Mucosa of stomach (tissue), 1 donor: ENCODE results near the gene KRTAP10-2.
"Not testable (repeated sequence)": the region's sequence is repeated elsewhere in the genome, so short reads cannot be mapped to it uniquely, and the experiment has no call there.

ENCODE experiments used
- H3K27me3 ChIP-seq: one replicate; pipeline ENCODE4 v1.7.0; 2013; ENCODE audit warnings: mild to moderate bottlenecking, low read length; ENCODE audit not compliant: control insufficient read depth, insufficient read depth
- H3K36me3 ChIP-seq: one replicate; pipeline ENCODE4 v1.7.0; 2013; ENCODE audit warnings: low read length; ENCODE audit not compliant: control insufficient read depth, insufficient read depth
- H3K4me1 ChIP-seq: one replicate; pipeline ENCODE4 v1.7.0; 2013; ENCODE audit warnings: mild to moderate bottlenecking, low read length; ENCODE audit not compliant: control insufficient read depth, insufficient read depth
- H3K4me3 ChIP-seq: one replicate; pipeline ENCODE4 v1.7.0; 2013; ENCODE audit warnings: low read length
- H3K9ac ChIP-seq: one replicate; pipeline ENCODE4 v1.7.0; 2013; ENCODE audit warnings: mild to moderate bottlenecking, low read length, moderate library complexity
- H3K9me3 ChIP-seq: one replicate; pipeline ENCODE4 v1.7.0; 2013; ENCODE audit warnings: mild to moderate bottlenecking, low read length, moderate library complexity; ENCODE audit not compliant: control insufficient read depth
- donor health status: Pancreatic carcinoma.

Gene KRTAP10-2

DNA sequence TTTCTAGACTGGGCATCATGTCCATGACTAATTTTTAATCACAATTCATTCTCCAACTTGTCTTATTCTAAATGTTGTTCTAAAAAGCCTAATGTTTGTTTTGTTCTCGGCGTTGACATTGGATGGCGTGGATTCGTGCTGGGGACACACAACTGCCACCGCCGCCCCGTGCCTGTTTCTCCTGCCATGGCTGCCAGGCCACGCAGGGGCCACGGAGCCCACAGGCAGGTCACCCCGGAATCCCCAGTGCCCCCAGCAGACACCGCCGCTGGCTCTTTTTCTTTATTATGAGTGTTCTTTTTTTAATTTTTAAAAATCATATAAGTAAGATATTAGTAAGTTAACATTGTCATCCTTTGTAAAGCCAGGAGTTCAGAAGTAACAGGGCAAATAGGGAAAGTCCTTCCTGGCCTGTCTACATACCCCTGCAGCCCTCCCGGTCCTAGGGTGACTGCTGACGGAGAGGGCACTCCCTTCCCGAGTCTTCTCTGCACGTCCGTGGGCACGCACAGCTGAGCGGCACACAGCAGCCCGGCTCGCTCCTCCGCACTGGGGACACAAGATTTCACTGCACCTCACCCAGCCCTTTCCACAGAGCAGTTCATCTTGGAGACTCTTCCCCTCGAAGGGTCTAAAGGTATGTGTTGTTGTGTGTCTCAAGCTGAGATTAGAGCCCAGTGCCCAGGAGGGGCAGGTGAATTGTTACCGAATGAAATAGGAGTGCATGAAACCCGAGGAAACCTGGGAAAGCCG lies 43.5 kb downstream of the KRTAP10-2 start:
- Histone ChIP-seq H3K4me1 (peaks cover 10% of the 10 kb centered on the region), H3K9me3 (no peaks in the 10 kb centered on the region), H3K27me3 (peaks cover 19% of the 10 kb centered on the region), H3K36me3 (no peaks in the 10 kb centered on the region), H3K4me3 (no peak overlapping the region), H3K9ac (no peak overlapping the region)

DNA sequence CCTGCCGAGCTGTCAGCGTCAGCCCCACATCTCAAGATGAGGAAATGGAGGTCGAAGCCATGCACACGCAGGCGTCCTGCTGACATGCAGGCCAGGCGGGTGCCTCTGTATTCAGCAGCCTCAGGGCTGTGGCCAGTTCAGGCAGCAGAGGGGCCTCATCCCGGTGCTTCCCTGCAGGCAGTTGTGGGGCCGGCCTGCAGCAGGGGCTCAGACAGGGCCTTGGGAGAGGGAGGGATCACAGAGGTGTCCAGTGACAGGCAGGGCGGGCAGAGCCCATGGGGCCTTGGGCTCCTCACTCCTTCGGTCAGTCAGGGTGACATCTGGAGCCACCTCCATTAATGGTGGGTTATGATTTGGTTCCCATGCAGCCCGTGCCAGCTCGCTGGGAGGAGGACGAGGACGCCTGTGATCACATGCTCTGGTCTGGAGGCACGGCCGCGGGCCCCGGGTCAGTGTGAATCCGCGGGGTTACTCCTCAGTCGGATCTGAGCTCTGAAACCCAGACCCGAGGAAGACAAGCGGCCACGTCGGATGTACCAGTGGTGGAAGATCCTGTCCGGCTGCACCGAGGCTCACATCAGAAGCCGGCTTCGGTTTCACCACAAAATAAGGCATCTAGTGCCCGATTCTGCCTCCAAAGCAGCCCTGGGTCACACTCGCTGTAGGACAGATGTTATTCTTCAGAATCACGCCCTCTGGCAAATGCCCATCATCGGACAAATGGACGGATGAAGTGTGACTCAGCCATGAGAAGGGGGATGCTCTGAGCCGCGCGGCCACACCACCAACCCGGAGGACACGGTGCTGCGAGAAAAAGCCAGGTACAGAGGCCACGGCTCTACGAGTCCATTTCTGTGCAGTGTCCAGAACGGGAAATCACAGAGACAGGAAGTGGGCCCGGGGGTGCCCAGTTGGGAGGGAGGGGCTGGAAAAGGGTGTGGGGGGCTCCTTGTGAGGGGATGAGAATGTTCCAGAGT lies 44.7 kb downstream of the KRTAP10-2 start:
- no peak overlapping the region for H3K4me3 ChIP-seq
- no peaks in the 10 kb centered on the region for H3K36me3 ChIP-seq
- no peak overlapping the region for H3K9ac ChIP-seq
- H3K4me1 ChIP-seq, result peaks cover 10% of the 10 kb centered on the region
- no peaks in the 10 kb centered on the region for H3K9me3 ChIP-seq
- peaks cover 19% of the 10 kb centered on the region for H3K27me3 ChIP-seq

- Histone ChIP-seq H3K9me3 (no peaks in the 10 kb centered on the region), H3K4me1 (peaks cover 9% of the 10 kb centered on the region), H3K36me3 (no peaks in the 10 kb centered on the region), H3K27me3 (peaks cover 19% of the 10 kb centered on the region), H3K4me3 (no peak overlapping the region), H3K9ac (no peak overlapping the region)
Observed at GRCh38 chr21:44505673-44506278, 45.5 kb downstream of the KRTAP10-2 start.

DNA sequence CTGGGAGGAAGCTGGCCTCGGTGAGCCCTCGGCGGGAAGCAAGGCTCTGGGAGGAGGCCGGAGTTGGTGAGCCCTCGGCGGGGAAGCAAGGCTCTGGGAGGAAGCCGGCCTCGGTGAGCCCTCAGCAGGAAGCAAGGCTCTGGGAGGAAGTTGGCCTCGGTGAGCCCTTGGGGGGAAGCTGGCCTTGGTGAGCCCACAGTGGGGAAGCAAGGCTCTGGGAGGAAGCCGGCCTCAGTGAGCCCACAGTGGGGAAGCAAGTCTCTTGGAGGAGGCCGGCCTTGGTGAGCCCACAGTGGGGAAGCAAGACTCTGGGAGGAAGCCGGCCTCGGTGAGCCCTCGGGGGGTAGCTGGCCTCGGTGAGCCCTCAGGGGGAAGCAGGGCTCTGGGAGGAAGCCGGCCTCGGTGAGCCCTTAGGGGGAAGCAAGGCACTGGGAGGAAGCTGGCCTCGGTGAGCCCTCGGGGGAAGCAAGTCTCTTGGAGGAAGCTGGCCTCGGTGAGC lies 47.4 kb downstream of the KRTAP10-2 start:
- Histone ChIP-seq H3K36me3 (no peaks in the 10 kb centered on the region), H3K4me1 (peaks cover 5% of the 10 kb centered on the region), H3K4me3 (no peak overlapping the region), H3K9me3 (no peaks in the 10 kb centered on the region), H3K9ac (no peak overlapping the region), H3K27me3 (peaks cover 20% of the 10 kb centered on the region)

DNA sequence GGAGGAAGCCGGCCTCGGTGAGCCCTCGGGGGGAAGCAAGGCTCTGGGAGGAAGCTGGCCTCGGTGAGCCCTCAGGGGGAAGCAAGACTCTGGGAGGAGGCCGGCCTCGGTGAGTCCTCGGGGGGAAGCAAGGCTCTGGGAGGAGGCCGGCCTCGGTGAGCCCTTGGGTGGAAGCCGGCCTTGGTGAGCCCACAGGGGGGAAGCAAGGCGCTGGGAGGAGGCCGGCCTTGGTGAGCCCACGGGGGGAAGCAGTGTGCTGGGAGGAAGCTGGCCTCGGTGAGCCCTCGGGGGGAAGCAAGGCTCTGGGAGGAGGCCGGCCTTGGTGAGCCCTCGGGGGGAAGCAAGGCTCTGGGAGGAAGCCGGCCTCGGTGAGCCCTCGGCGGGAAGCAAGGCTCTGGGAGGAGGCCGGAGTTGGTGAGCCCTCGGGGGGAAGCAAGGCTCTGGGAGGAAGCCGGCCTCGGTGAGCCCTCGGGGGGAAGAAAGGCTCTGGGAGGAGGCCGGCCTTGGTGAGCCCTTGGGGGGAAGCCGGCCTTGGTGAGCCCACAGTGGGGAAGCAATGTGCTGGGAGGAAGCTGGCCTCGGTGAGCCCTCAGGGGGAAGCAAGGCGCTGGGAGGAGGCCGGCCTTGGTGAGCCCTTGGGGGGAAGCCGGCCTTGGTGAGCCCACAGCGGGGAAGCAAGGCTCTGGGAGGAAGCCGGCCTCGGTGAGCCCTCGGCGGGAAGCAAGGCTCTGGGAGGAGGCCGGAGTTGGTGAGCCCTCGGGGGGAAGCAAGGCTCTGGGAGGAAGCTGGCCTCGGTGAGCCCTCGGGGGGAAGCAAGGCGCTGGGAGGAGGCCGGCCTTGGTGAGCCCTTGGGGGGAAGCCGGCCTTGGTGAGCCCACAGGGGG lies 48.1 kb downstream of the KRTAP10-2 start:
- Histone ChIP-seq H3K4me1 (peaks cover 10% of the 10 kb centered on the region), H3K27me3 (peaks cover 14% of the 10 kb centered on the region)
- H3K9me3 ChIP-seq, H3K36me3 ChIP-seq, H3K4me3 ChIP-seq, H3K9ac ChIP-seq: not testable (repeated sequence)

DNA sequence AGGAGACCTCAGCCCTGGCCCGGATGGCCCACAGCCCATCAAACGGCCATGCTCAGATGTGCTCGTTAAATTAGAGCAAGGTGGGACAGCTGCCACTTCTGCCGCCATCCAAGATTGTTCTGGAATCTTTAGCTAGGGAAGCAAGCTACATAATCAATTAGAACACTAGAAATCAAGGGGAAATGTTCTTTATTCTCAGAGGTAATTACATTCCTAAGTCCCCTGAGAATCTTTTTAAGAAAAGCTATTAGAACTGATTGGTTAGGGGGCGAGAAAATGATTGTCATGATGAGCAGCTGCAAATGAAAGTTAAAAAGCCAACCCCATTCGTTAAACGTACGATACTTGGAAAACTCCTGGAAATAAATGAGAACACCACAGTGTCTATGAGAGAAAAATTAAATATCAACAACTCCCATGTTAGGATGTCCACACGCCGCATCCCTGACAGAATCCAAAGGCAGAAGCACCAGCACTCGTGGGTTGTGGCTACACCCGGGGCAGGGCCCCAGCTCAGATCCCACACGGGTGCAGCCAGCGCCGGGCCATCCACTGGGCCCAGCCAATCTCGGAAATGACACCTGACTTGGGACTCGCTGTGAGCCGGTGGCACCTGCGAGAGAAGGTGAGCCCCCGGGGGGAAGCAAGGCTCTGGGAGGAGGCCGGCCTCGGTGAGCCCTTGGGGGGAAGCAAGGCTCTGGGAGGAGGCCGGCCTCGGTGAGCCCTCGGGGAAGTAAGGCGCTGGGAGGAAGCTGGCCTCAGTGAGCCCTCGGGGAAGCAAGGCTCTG lies 48.9 kb downstream of the KRTAP10-2 start:
- Histone ChIP-seq H3K4me1 (peaks cover 14% of the 10 kb centered on the region), H3K9me3 (no peaks in the 10 kb centered on the region), H3K27me3 (peaks cover 12% of the 10 kb centered on the region), H3K36me3 (no peaks in the 10 kb centered on the region), H3K4me3 (no peak overlapping the region), H3K9ac (no peak overlapping the region)
